Thyroid gland (tissue), 4 donors: ENCODE results near the gene MOB4. TPM values are rescaled to one million over a fixed set of nuclear protein-coding genes. Genes with fewer than 3 reads are reported as not detected.
A peak's percentile ranks its signal among the peaks of the same experiment; 100 is the strongest.
"Not testable (repeated sequence)": the region's sequence is repeated elsewhere in the genome, so short reads cannot be mapped to it uniquely, and the experiment has no call there.

Source experiments
- DNase-seq, 2 donors: peaks; one replicate each; pipeline ENCODE4 v3.0.0-alpha.2; 2019
- H3K27ac ChIP-seq, 3 donors: fragments of 200-600 bp; sonication (generic); 1 replicate in 2 of 3; 2 replicates in 1 of 3; pipeline ENCODE4 v1.5.1; 2016 to 2019; ENCODE audit warnings: mild to moderate bottlenecking in 1 of 3, moderate library complexity in 1 of 3
- H3K27me3 ChIP-seq: fragments of 200-600 bp; sonication (generic); one replicate; pipeline ENCODE4 v1.5.1; 2019
- H3K36me3 ChIP-seq, 2 donors: fragments of 200-600 bp; sonication (generic); one replicate each; pipeline ENCODE4 v1.5.1; 2016 to 2019
- H3K4me1 ChIP-seq, 2 donors: fragments of 200-600 bp; sonication (generic); one replicate each; pipeline ENCODE4 v1.5.1; 2017 to 2019
- H3K4me3 ChIP-seq, 3 donors: fragments of 200-600 bp; sonication (generic); replicated peaks in 1 of 3; 1 replicate in 2 of 3; 2 replicates in 1 of 3; pipeline ENCODE4 v1.5.1; 2016; ENCODE audit warnings: mild to moderate bottlenecking in 1 of 3
- H3K9me3 ChIP-seq: fragments of 200-600 bp; sonication (generic); one replicate; pipeline ENCODE4 v1.5.1; 2017
- POLR2A ChIP-seq, 2 donors: fragments of 450-650 bp; IDR thresholded peaks; one replicate each; pipeline ENCODE4 v1.6.1; 2017; ENCODE audit warnings: antibody characterized with exemption in 2 of 2, mild to moderate bottlenecking in 2 of 2, moderate library complexity in 1 of 2
- WGBS, 2 donors: methylation state at CpG; one replicate each; pipeline ENCODE4 v1.1.5; 2017; 5-methylcytosine and 5-hydroxymethylcytosine counted together
- intact Hi-C: fragments of 100-400 bp; cut with DNase I; formaldehyde crosslinking; loops from one replicate; pipeline ENCODE4 v1.15.1; 2023
- total RNA-seq, 4 donors: library from RNA; depleted of rRNA; stranded (reverse); fragments of >200 nt; gene quantifications; one replicate each; pipeline ENCODE4 v1.2.3, GENCODE V29; 2016
- TF ChIP-seq, protein P1 (sequence below), 6 experiments: fragments of 200-600 bp in 3 of 6; fragments of 450-650 bp in 3 of 6; sonication (generic) in 3 of 6; IDR thresholded peaks; one replicate each; pipeline ENCODE4 v1.5.1; 2016 to 2019; ENCODE audit warnings: antibody characterized with exemption in 6 of 6, mild to moderate bottlenecking in 2 of 6, inconsistent platforms in 1 of 6, moderate library complexity in 1 of 6

The MOB4 gene
- 10 to 100 TPM; 24.7 to 36.1 (median 28.6) TPM for total RNA-seq

DNA sequence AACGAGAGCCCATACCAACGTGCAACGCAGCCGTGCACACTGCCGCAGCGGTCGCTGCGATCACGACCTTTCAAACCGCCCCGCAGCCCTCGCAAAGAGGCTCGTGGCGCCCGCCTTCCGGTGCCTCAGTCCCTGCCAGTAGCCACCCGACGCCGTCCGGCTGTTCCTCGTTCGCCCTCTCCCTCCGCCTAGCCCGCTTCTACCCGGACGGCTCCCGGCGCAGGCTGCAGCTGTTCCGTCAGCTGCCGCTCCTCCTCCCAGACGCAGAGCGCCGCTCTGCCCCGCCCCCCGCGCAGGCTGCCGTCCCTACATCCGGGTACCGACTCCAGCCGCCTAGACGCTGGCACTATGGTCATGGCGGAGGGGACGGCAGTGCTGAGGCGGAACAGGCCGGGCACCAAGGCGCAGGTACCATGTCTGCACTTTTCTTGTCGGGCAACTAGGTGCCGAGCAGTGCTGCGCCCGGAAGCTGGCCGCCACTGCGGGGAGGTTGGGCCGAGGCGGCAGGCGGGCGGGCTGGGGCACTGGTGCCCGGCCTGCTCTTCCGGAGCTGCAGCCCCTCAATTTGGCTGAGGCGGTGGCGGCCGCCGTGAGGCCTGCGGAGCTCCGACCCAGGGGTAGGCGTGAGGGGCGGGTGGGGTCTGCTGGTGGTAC is at the start of gene MOB4:
TSS of gene MOB4 (plus strand) at position 328 of the 654 bp plus-strand sequence. CDS start at position 349, 21 bp downstream.
- H3K27ac ChIP-seq, result peak within 1 kb of the TSS; percentile 91 to 98 (median 97)
- H3K27me3 ChIP-seq, result no peaks in the 10 kb centered on the region
- peaks cover 0 to 7% of the 10 kb centered on the region in 2 donors for H3K4me1 ChIP-seq
- H3K36me3 ChIP-seq, result no peaks in the 10 kb centered on the region
- peak within 1 kb of the TSS; percentile 59 to 95 (median 84) for H3K4me3 ChIP-seq
- intact Hi-C loops, result loop anchor here (10.0 kb wide), 1 partner anchor 81 kb away; the partner anchor contains the start of gene SF3B1
- H3K9me3 ChIP-seq, result no peaks in the 10 kb centered on the region
- DNase-seq, result peak; percentile 95
- TF ChIP-seq, protein P1, sequence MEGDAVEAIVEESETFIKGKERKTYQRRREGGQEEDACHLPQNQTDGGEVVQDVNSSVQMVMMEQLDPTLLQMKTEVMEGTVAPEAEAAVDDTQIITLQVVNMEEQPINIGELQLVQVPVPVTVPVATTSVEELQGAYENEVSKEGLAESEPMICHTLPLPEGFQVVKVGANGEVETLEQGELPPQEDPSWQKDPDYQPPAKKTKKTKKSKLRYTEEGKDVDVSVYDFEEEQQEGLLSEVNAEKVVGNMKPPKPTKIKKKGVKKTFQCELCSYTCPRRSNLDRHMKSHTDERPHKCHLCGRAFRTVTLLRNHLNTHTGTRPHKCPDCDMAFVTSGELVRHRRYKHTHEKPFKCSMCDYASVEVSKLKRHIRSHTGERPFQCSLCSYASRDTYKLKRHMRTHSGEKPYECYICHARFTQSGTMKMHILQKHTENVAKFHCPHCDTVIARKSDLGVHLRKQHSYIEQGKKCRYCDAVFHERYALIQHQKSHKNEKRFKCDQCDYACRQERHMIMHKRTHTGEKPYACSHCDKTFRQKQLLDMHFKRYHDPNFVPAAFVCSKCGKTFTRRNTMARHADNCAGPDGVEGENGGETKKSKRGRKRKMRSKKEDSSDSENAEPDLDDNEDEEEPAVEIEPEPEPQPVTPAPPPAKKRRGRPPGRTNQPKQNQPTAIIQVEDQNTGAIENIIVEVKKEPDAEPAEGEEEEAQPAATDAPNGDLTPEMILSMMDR (IDR thresholded peaks at IDR 0.05), result peak in 1 of 6 experiments; percentile 29
- peak; percentile 33 to 99 for TF ChIP-seq POLR2A (IDR thresholded peaks at IDR 0.05)
- 0 to 2% methylated on average over 5 to 11 of the region's 66 CpGs for WGBS, 2 donors

DNA sequence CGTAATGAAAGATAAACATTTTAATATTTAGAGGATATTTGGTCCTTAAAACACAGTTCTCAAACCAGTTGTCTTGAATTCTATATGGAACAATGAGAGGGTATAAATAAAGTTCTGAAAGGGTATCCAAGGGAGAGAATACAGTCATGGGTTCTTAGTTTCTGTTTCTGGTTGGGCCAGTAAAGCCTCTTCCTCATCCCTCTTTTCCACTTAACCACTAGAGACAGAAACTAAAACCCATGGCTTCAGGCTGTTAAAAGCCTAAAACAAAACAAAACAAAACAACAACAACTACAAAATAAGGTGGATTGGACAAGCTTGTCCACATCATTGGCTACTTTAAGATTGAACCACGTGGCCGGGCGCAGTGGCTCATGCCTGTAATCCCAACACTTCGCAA is 43.7 kb upstream of the MOB4 start:
- H3K9me3 ChIP-seq, result no peaks in the 10 kb centered on the region
- H3K27me3 ChIP-seq, result no peaks in the 10 kb centered on the region
- no peaks in the 10 kb centered on the region for H3K4me1 ChIP-seq
- no peak for DNase-seq
- H3K36me3 ChIP-seq, result peaks cover 37 to 59% of the 10 kb centered on the region in 2 donors
- intact Hi-C loops, result no loop called here
- no peak overlapping the region for H3K4me3 ChIP-seq
- 95 to 97% methylated on average over 5 of the region's 5 CpGs for WGBS, 2 donors
- no peak overlapping the region for H3K27ac ChIP-seq
- TF ChIP-seq POLR2A (IDR thresholded peaks at IDR 0.05), result no peak
- TF ChIP-seq, protein P1 (IDR thresholded peaks at IDR 0.05), result no peak

DNA sequence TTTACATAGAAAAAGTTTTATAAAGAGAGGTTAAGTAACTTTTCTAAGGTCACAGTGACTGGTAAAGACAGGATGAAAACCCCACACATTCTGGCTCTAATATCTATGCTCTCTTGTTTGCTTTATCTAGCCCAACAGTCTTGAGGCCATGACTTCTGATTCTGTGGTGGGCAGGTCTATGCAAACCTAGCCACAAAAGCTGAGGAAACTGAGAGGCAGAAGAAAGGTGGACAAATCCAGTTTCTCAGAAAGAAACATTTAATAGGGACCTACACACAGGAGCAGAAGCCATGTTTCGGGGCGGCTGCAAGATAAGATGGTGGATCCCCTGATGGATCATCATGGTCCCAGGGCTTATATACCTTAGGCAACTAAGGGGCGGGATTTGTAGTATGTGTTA is 38.1 kb upstream of the MOB4 start:
- intact Hi-C loops, result no loop called here

DNA sequence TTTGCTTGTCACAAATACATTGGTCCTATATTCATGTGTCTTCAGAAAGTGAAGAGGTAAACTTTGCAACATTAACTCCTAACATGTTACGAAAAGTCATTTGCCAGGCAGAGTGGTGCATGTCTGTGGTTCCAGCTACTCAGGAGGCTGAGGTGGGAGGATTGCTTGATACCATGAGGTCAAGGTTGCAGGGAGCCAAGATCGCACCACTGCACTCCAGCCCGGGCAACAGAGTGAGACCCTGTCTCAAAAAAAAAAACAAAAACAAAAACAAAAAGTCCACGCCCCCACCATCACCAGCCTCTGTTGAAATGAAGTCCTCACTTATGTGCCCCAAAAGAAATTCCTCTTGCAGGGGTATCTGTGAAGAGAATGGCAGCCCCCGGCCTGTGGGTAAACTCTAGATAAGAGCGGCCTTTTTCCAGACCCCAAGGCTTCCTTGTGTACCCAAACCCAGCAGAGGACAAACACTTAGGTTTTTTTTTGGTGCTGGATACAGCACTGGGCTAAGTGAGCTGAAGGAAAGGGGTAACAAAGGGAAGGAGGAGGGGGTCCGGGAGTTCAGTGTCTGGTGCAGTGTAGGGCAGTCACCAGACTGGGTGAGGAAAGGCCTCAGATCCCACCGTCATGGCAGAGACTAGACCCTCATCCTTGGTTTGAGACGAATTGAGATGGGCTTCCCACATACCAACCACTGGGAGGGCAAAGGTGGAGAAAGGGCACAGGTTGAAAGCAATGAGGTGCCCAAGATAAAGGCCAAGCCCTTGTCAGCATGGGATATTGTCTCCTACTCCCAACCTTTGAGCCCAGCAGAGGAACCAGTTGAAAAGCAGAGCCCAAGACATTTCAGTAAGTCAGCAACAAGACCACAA is 35.5 kb upstream of the MOB4 start:
- intact Hi-C loops, result no loop called here
- no peaks in the 10 kb centered on the region for H3K4me1 ChIP-seq
- TF ChIP-seq, protein P1 (IDR thresholded peaks at IDR 0.05), result no peak
- no peak for TF ChIP-seq POLR2A (IDR thresholded peaks at IDR 0.05)
- H3K9me3 ChIP-seq, result no peaks in the 10 kb centered on the region
- no peak overlapping the region for H3K27ac ChIP-seq
- no peaks in the 10 kb centered on the region for H3K27me3 ChIP-seq
- 92 to 93% methylated on average over 9 of the region's 9 CpGs for WGBS, 2 donors
- H3K36me3 ChIP-seq, result peaks cover 15 to 19% of the 10 kb centered on the region in 2 donors
- no peak overlapping the region for H3K4me3 ChIP-seq
- no peak for DNase-seq

More for the DNA sequence above, 38.1 kb upstream of the MOB4 start:
- no peak for DNase-seq
- H3K9me3 ChIP-seq, result no peaks in the 10 kb centered on the region
- no peak overlapping the region for H3K27ac ChIP-seq
- H3K27me3 ChIP-seq, result no peaks in the 10 kb centered on the region
- H3K4me1 ChIP-seq, result no peaks in the 10 kb centered on the region
- 95 to 97% methylated on average over 3 of the region's 3 CpGs for WGBS, 2 donors
- peaks cover 24 to 40% of the 10 kb centered on the region in 2 donors for H3K36me3 ChIP-seq
- H3K4me3 ChIP-seq, result no peak overlapping the region
- no peak for TF ChIP-seq POLR2A (IDR thresholded peaks at IDR 0.05)
- TF ChIP-seq, protein P1 (IDR thresholded peaks at IDR 0.05), result no peak

DNA sequence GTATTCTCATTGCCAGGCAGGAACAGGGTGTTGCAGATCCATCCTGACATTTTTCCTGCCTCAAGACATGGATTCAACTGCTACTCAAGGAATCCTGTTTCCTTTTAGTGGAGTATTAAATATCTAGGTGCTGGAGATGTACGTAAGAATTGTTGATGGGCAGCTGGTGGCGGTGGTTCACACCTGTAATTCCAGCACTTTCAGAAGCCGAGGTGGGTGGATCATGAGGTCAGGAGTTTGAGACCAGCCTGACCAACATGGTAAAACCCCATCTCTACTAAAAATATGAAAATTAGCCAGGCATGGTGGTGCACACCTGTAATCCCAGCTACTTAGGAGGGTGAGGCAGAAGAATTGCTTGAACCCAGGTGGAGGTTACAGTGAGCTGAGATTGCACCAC is 31.6 kb upstream of the MOB4 start:
- H3K9me3 ChIP-seq, H3K27me3 ChIP-seq, intact Hi-C loops, H3K4me3 ChIP-seq, DNase-seq, H3K4me1 ChIP-seq, H3K27ac ChIP-seq: not testable (repeated sequence)
- WGBS, 2 donors, result 94 to 98% methylated on average over 3 of the region's 3 CpGs
- H3K36me3 ChIP-seq, result peaks cover 26 to 30% of the 10 kb centered on the region in 2 donors
